Endothelial cell of hepatic sinusoid (primary cell): ENCODE data around the gene PYGL.
"Not testable (repeated sequence)": the region's sequence is repeated elsewhere in the genome, so short reads cannot be mapped to it uniquely, and the experiment has no call there.

Source experiments
- in situ Hi-C: cut with HindIII; loops from 2 replicates; pipeline ENCODE4 v1.10.0; 2017; ENCODE audit warnings: low sequenced_read_pairs

The PYGL gene

GRCh38 chr14:50929506-50929905, 14.8 kb downstream of the PYGL start:
- in situ Hi-C loops: no loop called here

- in situ Hi-C loops: no loop called here
Measured at GRCh38 chr14:50928002-50928635, 16.2 kb downstream of the PYGL start.

- in situ Hi-C loops: no loop called here
Measured at GRCh38 chr14:50926851-50927386, 17.4 kb downstream of the PYGL start.

- in situ Hi-C loops: no loop called here
Measured at GRCh38 chr14:50924843-50925242, 19.4 kb downstream of the PYGL start.

- in situ Hi-C loops: no loop called here
Measured at GRCh38 chr14:50924236-50924635, 20.0 kb downstream of the PYGL start.

- in situ Hi-C loops: no loop called here
Measured at GRCh38 chr14:50922803-50923202, 21.5 kb downstream of the PYGL start.

GRCh38 chr14:50920482-50921230, 23.6 kb downstream of the PYGL start:
- in situ Hi-C loops: no loop called here

- in situ Hi-C loops: not testable (repeated sequence)
Measured at GRCh38 chr14:50919524-50919923, 24.8 kb downstream of the PYGL start.

- in situ Hi-C loops: no loop called here
Measured at GRCh38 chr14:50917449-50917848, 26.8 kb downstream of the PYGL start.

- in situ Hi-C loops: no loop called here
Measured at GRCh38 chr14:50910495-50911420, 33.5 kb downstream of the PYGL start.

GRCh38 chr14:50906326-50907065, 37.8 kb downstream of the PYGL start:
- in situ Hi-C loops: no loop called here

GRCh38 chr14:50904719-50905118, 39.6 kb downstream of the PYGL start:
- in situ Hi-C loops: no loop called here

- in situ Hi-C loops: no loop called here
Measured at GRCh38 chr14:50901361-50901760, 42.9 kb downstream of the PYGL start.

GRCh38 chr14:50897658-50898175, 46.6 kb downstream of the PYGL start:
- in situ Hi-C loops: no loop called here

GRCh38 chr14:50897005-50897404, 47.3 kb downstream of the PYGL start:
- in situ Hi-C loops: not testable (repeated sequence)

- in situ Hi-C loops: not testable (repeated sequence)
Measured at GRCh38 chr14:50896421-50896820, 47.9 kb downstream of the PYGL start.

- in situ Hi-C loops: no loop called here
Measured at GRCh38 chr14:50892255-50892654, 52.0 kb downstream of the PYGL start.

- in situ Hi-C loops: no loop called here
Measured at GRCh38 chr14:50887476-50887875, 56.8 kb downstream of the PYGL start.

- in situ Hi-C loops: no loop called here
Measured at GRCh38 chr14:50883827-50884197, 60.5 kb downstream of the PYGL start.
